ENCODE measurements around the gene TCF3. TPM values are rescaled to one million over a fixed set of nuclear protein-coding genes. Genes with fewer than 3 reads are reported as not detected.

TCF3 gene
- total and polyA plus RNA-seq, 2 experiments from 2014 or later, result 18.3 to 58.9 TPM

DNA sequence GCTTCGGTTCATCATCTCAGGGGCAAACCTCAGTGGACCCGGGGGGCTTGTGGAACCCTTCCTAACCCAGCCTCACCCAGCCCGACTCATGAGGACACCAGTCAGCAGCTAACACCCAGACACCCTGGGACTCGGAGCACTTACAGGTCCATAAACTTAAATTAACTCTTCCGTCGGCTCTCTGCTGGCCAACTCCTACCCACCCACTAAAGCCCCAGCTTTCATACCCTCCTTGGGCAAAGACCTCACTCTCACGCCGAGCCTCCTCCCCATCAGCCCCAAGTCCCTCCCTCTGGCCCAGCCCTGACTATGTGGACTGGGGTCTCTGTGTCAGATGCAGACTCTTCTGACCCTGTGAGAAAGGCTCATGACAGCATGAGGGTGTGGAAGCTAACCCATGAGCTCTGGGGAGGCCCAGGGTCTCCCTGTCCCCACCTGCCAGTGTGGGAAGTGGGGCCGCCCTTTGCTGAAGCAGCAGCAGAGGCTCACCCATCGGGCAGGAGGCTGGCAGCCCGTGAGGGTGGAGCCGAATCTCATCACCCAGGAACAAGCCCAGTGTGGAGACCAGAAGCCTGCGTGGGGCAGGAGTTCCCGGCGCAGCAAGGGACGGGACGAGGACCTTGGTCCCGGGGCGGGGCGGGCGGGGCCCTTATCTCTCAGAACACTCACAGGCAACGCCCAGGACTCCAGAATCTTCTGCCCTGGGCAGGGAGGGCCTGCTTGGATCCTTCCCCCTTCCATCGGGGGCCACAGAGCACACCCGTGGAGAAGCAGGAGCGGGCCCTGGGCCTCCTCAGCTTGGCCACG, 19.8 kb downstream of the TCF3 start:
- peaks cover 35% of the 10 kb centered on the region for H3K79me2 ChIP-seq (ENCODE audit: insufficient read depth)
- no peaks in the 10 kb centered on the region; the same call in 1 of the 2 replicates for H3K36me3 ChIP-seq (ENCODE audit: low read depth)
- in situ Hi-C loops (cut with MboI), result no loop called here
- no peaks in the 10 kb centered on the region for H3K27me3 ChIP-seq (replicated peaks; ENCODE audit: insufficient read depth)
- no peaks in the 10 kb centered on the region for H4K20me1 ChIP-seq (ENCODE audit: insufficient read depth)
- H3K9me3 ChIP-seq (ENCODE audit: low read depth), result no peaks in the 10 kb centered on the region
- no peak overlapping the region for H2AFZ ChIP-seq
- H3K4me1 ChIP-seq (ENCODE audit: insufficient read depth), result no peaks in the 10 kb centered on the region
- TF ChIP-seq EZH2 (IDR thresholded peaks at IDR 0.05; ENCODE audit: insufficient read depth, poor library complexity, severe bottlenecking) (no peak), EZH2phosphoT487 (IDR thresholded peaks at IDR 0.05; ENCODE audit: insufficient read depth, low read depth) (no peak)
- WGBS, 2 experiments (ENCODE audit: low coverage in 1 of 2, low lambda C conversion rate in 2 of 2, missing lambda C conversion rate in 2 of 2), result 90 to 92% methylated on average over 24 to 26 of the region's 26 CpGs
- DNase-seq, result no peak
- no peak overlapping the region for H3K27ac ChIP-seq
- H3K4me3 ChIP-seq, result no peak overlapping the region
- no peak overlapping the region for H3K9ac ChIP-seq
- no peaks in the 10 kb centered on the region for H3F3A ChIP-seq (ENCODE audit: insufficient read depth)
- no peaks in the 10 kb centered on the region for H3K9me2 ChIP-seq (ENCODE audit: insufficient read depth)
- no peak overlapping the region for H3K4me2 ChIP-seq (ENCODE audit: unreplicated experiment)

DNA sequence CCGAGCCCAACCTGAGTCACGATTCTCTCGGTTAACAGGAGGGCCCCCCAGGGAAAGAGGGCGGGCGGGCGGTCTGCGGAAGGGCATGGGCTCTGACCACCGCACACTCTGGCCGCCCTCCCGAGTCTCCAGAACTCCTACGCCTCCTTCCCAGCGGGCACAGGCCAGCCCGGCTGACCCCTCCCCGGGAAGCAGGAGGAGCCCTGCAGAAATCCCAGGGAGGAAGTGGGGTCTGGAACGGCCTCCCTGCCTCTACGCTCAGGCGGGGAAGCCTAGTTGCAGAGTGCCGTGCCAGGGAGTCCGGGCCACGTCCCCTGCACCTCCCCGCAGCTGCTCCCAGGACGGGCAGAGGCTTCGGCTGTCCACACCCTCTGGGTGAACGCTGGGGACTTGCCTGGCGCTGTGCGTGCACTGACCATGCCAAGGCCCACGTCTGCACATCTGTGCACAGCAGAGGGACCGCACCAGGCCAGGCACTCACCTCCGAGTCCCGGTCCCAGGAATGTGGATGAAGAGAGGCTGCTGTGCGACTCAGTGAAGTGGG, 20.8 kb downstream of the TCF3 start:
- Histone ChIP-seq H3F3A (ENCODE audit: insufficient read depth) (no peaks in the 10 kb centered on the region), H3K36me3 (ENCODE audit: low read depth) (no peaks in the 10 kb centered on the region; the same call in 1 of the 2 replicates), H3K4me1 (ENCODE audit: insufficient read depth) (no peaks in the 10 kb centered on the region), H3K4me2 (ENCODE audit: unreplicated experiment) (no peak overlapping the region), H4K20me1 (ENCODE audit: insufficient read depth) (no peaks in the 10 kb centered on the region), H3K27me3 (replicated peaks; ENCODE audit: insufficient read depth) (no peaks in the 10 kb centered on the region), H2AFZ (no peak overlapping the region), H3K9ac (no peak overlapping the region), H3K9me3 (ENCODE audit: low read depth) (no peaks in the 10 kb centered on the region), H3K9me2 (ENCODE audit: insufficient read depth) (no peaks in the 10 kb centered on the region), H3K27ac (no peak overlapping the region), H3K4me3 (no peak overlapping the region), H3K79me2 (ENCODE audit: insufficient read depth) (peaks cover 24% of the 10 kb centered on the region)
- TF ChIP-seq EZH2phosphoT487 (IDR thresholded peaks at IDR 0.05; ENCODE audit: insufficient read depth, low read depth) (no peak), EZH2 (IDR thresholded peaks at IDR 0.05; ENCODE audit: insufficient read depth, poor library complexity, severe bottlenecking) (no peak)
- in situ Hi-C loops (cut with MboI), result no loop called here
- DNase-seq, result no peak
- 86 to 90% methylated on average over 22 to 31 of the region's 31 CpGs for WGBS, 2 experiments (ENCODE audit: low coverage in 1 of 2, low lambda C conversion rate in 2 of 2, missing lambda C conversion rate in 2 of 2)

DNA sequence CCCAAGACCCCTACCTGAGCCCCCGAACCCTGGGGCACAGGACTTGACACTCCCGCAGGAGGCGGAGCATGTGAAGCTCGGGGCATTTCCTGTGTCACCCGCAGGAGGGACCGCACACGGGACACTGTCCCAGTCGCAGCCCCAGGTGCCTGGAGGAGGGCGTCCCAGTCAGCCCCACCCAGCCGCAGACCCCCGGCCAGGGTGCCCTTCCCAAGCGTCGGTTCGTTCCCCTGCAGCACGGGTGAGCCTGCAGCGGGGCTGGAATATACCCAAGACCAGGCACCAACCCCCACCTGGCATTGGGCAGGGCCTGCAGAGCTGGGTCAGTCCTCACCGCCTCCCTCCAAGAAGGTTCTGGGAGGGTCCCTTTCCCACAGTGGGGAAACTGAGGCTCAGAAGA, 21.6 kb downstream of the TCF3 start:
- no peak overlapping the region for H2AFZ ChIP-seq
- H3K36me3 ChIP-seq (ENCODE audit: low read depth), result no peaks in the 10 kb centered on the region; the same call in 1 of the 2 replicates
- H3F3A ChIP-seq (ENCODE audit: insufficient read depth), result no peaks in the 10 kb centered on the region
- H3K9me3 ChIP-seq (ENCODE audit: low read depth), result no peaks in the 10 kb centered on the region
- no peak for DNase-seq
- 92 to 94% methylated on average over 14 to 17 of the region's 17 CpGs for WGBS, 2 experiments (ENCODE audit: low coverage in 1 of 2, low lambda C conversion rate in 2 of 2, missing lambda C conversion rate in 2 of 2)
- no peak overlapping the region for H3K9ac ChIP-seq
- peaks cover 16% of the 10 kb centered on the region for H3K79me2 ChIP-seq (ENCODE audit: insufficient read depth)
- H3K27me3 ChIP-seq (replicated peaks; ENCODE audit: insufficient read depth), result no peaks in the 10 kb centered on the region
- in situ Hi-C loops (cut with MboI), result no loop called here
- no peak overlapping the region for H3K4me2 ChIP-seq (ENCODE audit: unreplicated experiment)
- H3K4me1 ChIP-seq (ENCODE audit: insufficient read depth), result no peaks in the 10 kb centered on the region
- H3K4me3 ChIP-seq, result no peak overlapping the region
- no peak overlapping the region for H3K27ac ChIP-seq
- H3K9me2 ChIP-seq (ENCODE audit: insufficient read depth), result no peaks in the 10 kb centered on the region
- no peak for TF ChIP-seq EZH2phosphoT487 (IDR thresholded peaks at IDR 0.05; ENCODE audit: insufficient read depth, low read depth)
- no peak for TF ChIP-seq EZH2 (IDR thresholded peaks at IDR 0.05; ENCODE audit: insufficient read depth, poor library complexity, severe bottlenecking)
- no peaks in the 10 kb centered on the region for H4K20me1 ChIP-seq (ENCODE audit: insufficient read depth)

DNA sequence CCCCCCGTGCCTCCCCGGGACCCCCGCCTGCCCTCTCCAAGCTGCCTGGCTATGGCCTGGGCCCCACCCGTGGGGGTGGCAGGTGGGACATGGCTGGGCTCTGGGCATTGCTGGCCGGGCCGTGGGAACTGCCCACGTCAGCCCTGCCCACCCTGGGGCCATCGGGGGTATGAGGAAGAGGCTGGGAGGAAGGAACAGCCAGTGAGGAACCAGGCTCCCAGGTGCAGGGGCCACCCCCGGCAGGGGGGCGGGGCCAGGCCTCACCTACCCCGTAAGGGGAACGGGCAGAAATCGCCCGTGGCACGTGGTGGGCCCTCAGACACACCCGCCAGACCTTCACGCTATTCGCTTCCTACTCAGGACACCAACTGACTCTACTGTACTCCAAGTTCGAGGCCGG, 22.4 kb downstream of the TCF3 start:
- Histone ChIP-seq H3F3A (ENCODE audit: insufficient read depth) (no peaks in the 10 kb centered on the region), H3K79me2 (ENCODE audit: insufficient read depth) (peaks cover 8% of the 10 kb centered on the region), H3K36me3 (ENCODE audit: low read depth) (peaks cover under 1% of the 10 kb centered on the region; the same call in 1 of the 2 replicates), H3K4me3 (no peak overlapping the region), H3K9me3 (ENCODE audit: low read depth) (no peaks in the 10 kb centered on the region), H3K4me2 (ENCODE audit: unreplicated experiment) (no peak overlapping the region), H3K27me3 (replicated peaks; ENCODE audit: insufficient read depth) (no peaks in the 10 kb centered on the region), H3K27ac (no peak overlapping the region), H3K4me1 (ENCODE audit: insufficient read depth) (no peaks in the 10 kb centered on the region), H3K9me2 (ENCODE audit: insufficient read depth) (no peaks in the 10 kb centered on the region), H4K20me1 (ENCODE audit: insufficient read depth) (no peaks in the 10 kb centered on the region), H2AFZ (no peak overlapping the region), H3K9ac (no peak overlapping the region)
- no peak for TF ChIP-seq EZH2 (IDR thresholded peaks at IDR 0.05; ENCODE audit: insufficient read depth, poor library complexity, severe bottlenecking)
- no peak for TF ChIP-seq EZH2phosphoT487 (IDR thresholded peaks at IDR 0.05; ENCODE audit: insufficient read depth, low read depth)
- in situ Hi-C loops (cut with MboI), result no loop called here
- DNase-seq, result no peak
- 85 to 89% methylated on average over 13 to 20 of the region's 20 CpGs for WGBS, 2 experiments (ENCODE audit: low coverage in 1 of 2, low lambda C conversion rate in 2 of 2, missing lambda C conversion rate in 2 of 2)
